Measurements from ENCODE around the gene FDCSP.
"Not testable (repeated sequence)": the region's sequence is repeated elsewhere in the genome, so short reads cannot be mapped to it uniquely, and the experiment has no call there.

The FDCSP gene

GRCh38 chr4:70239131-70239883, 13.4 kb downstream of the FDCSP start:
- in situ Hi-C loops (cut with MboI; ENCODE audit: low sequenced_read_pairs), result no loop called here

- in situ Hi-C loops (cut with MboI; ENCODE audit: low sequenced_read_pairs), result no loop called here
Observed at GRCh38 chr4:70239884-70240591, 14.1 kb downstream of the FDCSP start.

- in situ Hi-C loops (cut with MboI; ENCODE audit: low sequenced_read_pairs), result not testable (repeated sequence)
Observed at GRCh38 chr4:70242297-70242696, 16.4 kb downstream of the FDCSP start, which contains the start of gene CSN3. TSS of gene CSN3 (plus strand) at chr4:70242597. CDS start at chr4:70244820, 2,223 bp downstream.

GRCh38 chr4:70243091-70243490, 17.2 kb downstream of the FDCSP start:
- in situ Hi-C loops (cut with MboI; ENCODE audit: low sequenced_read_pairs), result no loop called here

- in situ Hi-C loops (cut with MboI; ENCODE audit: low sequenced_read_pairs), result no loop called here
Observed at GRCh38 chr4:70251250-70251944, 25.5 kb downstream of the FDCSP start.

- in situ Hi-C loops (cut with MboI; ENCODE audit: low sequenced_read_pairs), result no loop called here
Observed at GRCh38 chr4:70251945-70252277, 26.0 kb downstream of the FDCSP start.

GRCh38 chr4:70269674-70270073, 43.8 kb downstream of the FDCSP start:
- in situ Hi-C loops (cut with MboI; ENCODE audit: low sequenced_read_pairs), result no loop called here

GRCh38 chr4:70277121-70277520, 51.2 kb downstream of the FDCSP start:
- in situ Hi-C loops (cut with MboI; ENCODE audit: low sequenced_read_pairs), result no loop called here

- in situ Hi-C loops (cut with MboI; ENCODE audit: low sequenced_read_pairs), result no loop called here
Observed at GRCh38 chr4:70280567-70280966, 54.6 kb downstream of the FDCSP start.
